Prostate gland (tissue), 2 donors: ENCODE measurements around the gene SRP19. TPM values are rescaled to one million over a fixed set of nuclear protein-coding genes. Genes with fewer than 3 reads are reported as not detected.

Source experiments
- DNase-seq: peaks from one replicate; pipeline ENCODE4 v3.0.0-alpha.2; 2019; ENCODE audit warnings: low spot score
- H3K27ac ChIP-seq, 2 donors: fragments of 200-600 bp; sonication (generic); 2 replicates each; pipeline ENCODE4 v1.5.1; 2017 to 2019
- H3K27me3 ChIP-seq: fragments of 200-600 bp; sonication (generic); replicated peaks from 2 replicates; pipeline ENCODE4 v1.5.1; 2019; ENCODE audit not compliant: insufficient read depth
- H3K36me3 ChIP-seq, 2 donors: fragments of 200-600 bp; sonication (generic); 1 replicate in 1 of 2; 2 replicates in 1 of 2; pipeline versions ENCODE4 v1.5.1 to v1.8.1; 2017 to 2019
- H3K4me1 ChIP-seq: fragments of 200-600 bp; sonication (generic); replicated peaks from 2 replicates; pipeline ENCODE4 v1.5.1; 2019
- H3K4me3 ChIP-seq, 2 donors: fragments of 200-600 bp; sonication (generic); 2 replicates each; pipeline ENCODE4 v1.5.1; 2017 to 2019
- H3K9me3 ChIP-seq: fragments of 200-600 bp; sonication (generic); 2 replicates; pipeline ENCODE4 v1.5.1; 2017
- POLR2A ChIP-seq: fragments of 450-650 bp; IDR thresholded peaks from one replicate; pipeline ENCODE4 v1.6.1; 2016; ENCODE audit warnings: antibody characterized with exemption, mild to moderate bottlenecking
- POLR2AphosphoS5 ChIP-seq: sonication (generic); formaldehyde crosslinking; IDR thresholded peaks from one replicate; pipeline ENCODE4 v1.6.1; 2017; ENCODE audit warnings: antibody characterized with exemption
- WGBS: methylation state at CpG from one replicate; pipeline ENCODE4 v1.1.5; 2018; 5-methylcytosine and 5-hydroxymethylcytosine counted together
- intact Hi-C: fragments of 100-400 bp; cut with DNase I; formaldehyde crosslinking; loops from one replicate; pipeline ENCODE4 v1.14.2; 2022
- total RNA-seq, 2 donors: library from RNA; depleted of rRNA; stranded (reverse); fragments of >200 nt; gene quantifications; one replicate each; pipeline ENCODE4 v1.1.0, GENCODE V29; 2016
- TF ChIP-seq, protein P1 (sequence below), 4 experiments: fragments of 200-600 bp in 2 of 4; fragments of 450-650 bp in 2 of 4; sonication (generic) in 2 of 4; IDR thresholded peaks; 1 replicate in 3 of 4; 2 replicates in 1 of 4; pipeline ENCODE4 v1.5.1; 2016 to 2019; ENCODE audit warnings: antibody characterized with exemption in 4 of 4, mild to moderate bottlenecking in 2 of 4, moderate library complexity in 2 of 4

Gene SRP19
- total RNA-seq, 2 donors from 2014 or later: 25.3 to 95.0 TPM

GRCh38 chr5:112918136-112918535 lies 57.0 kb downstream of the SRP19 start:
- 52% methylated on average over 3 of the region's 3 CpGs for WGBS
- DNase-seq: no peak
- H3K9me3 ChIP-seq: no peaks in the 10 kb centered on the region
- H3K36me3 ChIP-seq: no peaks in the 10 kb centered on the region
- TF ChIP-seq POLR2A (no peak), POLR2AphosphoS5 (no peak)
- TF ChIP-seq, protein P1, sequence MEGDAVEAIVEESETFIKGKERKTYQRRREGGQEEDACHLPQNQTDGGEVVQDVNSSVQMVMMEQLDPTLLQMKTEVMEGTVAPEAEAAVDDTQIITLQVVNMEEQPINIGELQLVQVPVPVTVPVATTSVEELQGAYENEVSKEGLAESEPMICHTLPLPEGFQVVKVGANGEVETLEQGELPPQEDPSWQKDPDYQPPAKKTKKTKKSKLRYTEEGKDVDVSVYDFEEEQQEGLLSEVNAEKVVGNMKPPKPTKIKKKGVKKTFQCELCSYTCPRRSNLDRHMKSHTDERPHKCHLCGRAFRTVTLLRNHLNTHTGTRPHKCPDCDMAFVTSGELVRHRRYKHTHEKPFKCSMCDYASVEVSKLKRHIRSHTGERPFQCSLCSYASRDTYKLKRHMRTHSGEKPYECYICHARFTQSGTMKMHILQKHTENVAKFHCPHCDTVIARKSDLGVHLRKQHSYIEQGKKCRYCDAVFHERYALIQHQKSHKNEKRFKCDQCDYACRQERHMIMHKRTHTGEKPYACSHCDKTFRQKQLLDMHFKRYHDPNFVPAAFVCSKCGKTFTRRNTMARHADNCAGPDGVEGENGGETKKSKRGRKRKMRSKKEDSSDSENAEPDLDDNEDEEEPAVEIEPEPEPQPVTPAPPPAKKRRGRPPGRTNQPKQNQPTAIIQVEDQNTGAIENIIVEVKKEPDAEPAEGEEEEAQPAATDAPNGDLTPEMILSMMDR (IDR thresholded peaks at IDR 0.05): no peak
- H3K27me3 ChIP-seq: no peaks in the 10 kb centered on the region
- no peak overlapping the region for H3K4me3 ChIP-seq
- no peak overlapping the region for H3K27ac ChIP-seq
- H3K4me1 ChIP-seq: peaks cover 4% of the 10 kb centered on the region
- intact Hi-C loops: no loop called here

DNA sequence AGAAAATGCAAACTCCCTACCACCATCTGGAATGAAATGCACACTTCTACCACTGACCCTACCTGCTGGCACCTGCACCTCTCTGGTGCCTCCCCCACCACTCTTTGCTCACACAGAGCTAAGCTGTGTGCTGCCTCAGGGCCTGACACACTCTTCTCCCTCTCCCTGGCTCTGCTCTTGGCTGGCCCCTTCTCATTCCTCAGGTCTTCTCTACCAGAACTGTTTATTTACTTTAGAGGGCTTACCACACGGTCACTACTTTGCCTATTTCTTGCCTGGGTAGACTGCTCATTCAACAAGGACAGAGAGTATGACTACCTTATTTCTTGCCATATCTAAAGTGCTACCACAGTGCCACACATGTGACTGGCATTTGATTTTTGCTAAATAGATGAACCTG lies 57.6 kb downstream of the SRP19 start:
- H3K4me1 ChIP-seq: peaks cover 4% of the 10 kb centered on the region

More for the DNA sequence above, 57.6 kb downstream of the SRP19 start:
- no peak for DNase-seq
- 48% methylated on average over 1 of the region's 1 CpG for WGBS
- H3K36me3 ChIP-seq: no peaks in the 10 kb centered on the region
- H3K9me3 ChIP-seq: no peaks in the 10 kb centered on the region
- TF ChIP-seq POLR2A: no peak
- TF ChIP-seq, protein P1 (IDR thresholded peaks at IDR 0.05): no peak
- no peak for TF ChIP-seq POLR2AphosphoS5
- intact Hi-C loops: no loop called here
- H3K27ac ChIP-seq: no peak overlapping the region
- no peak overlapping the region for H3K4me3 ChIP-seq
- no peaks in the 10 kb centered on the region for H3K27me3 ChIP-seq

Other genes with a start within 250 kb of the SRP19 start
- gene APC, start 123.4 kb upstream of the SRP19 start, total RNA-seq: 10 to 100 TPM; 37.6 to 84.1 TPM
- gene REEP5, start 60.9 kb downstream of the SRP19 start, total RNA-seq: 100 to 1,000 TPM in 1 of 2 donors, 10 to 100 TPM in 1; 61.0 to 164 TPM
- gene DCP2, start 115.5 kb downstream of the SRP19 start, total RNA-seq: 10 to 100 TPM; 23.4 to 51.6 TPM